ENCODE measurements around the gene IMPA2.

IMPA2 gene

DNA sequence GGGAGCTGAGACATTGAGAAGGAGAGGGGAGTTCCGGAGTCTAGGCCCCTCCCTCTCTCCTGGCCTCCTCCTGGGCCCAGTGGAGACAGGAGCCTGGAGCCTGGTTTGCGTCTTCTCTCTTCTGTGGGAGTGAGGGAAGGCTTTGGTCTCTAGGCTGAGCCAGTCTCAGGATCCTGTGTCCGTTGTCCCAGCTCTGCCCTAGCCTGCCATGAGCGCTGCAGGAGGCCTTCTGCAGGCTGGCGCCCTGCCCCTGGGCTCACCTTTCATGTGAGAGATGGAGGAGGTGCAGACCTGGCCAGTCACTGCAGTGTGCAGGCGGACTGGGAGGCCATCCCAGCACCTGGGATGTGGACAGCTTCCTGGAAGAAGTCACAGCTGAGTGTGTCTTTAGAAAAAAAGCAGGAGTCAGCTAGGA is 8.7 kb downstream of the IMPA2 start:
- in situ Hi-C loops (cut with MboI; ENCODE audit: low sequenced_read_pairs), result no loop called here

DNA sequence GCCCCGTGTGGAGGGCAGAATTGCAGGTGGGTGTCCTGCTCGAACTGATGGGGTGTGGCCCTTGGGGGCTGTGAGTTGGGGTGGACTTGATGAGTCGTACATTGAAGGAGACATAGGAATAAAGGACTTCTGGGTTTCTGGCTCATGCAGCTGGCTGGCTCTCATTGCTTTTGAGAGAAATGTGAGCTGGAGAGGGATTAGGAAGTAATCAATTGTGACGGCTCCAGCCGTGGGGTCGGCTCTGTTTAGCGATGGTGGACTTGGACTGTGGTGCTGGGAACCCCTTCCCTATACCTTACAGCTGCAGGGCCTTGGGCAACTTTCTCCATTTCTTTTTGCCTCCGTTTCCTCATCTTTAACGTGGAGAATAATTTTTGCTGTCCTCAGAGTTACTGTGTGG is 9.2 kb downstream of the IMPA2 start:
- in situ Hi-C loops (cut with MboI; ENCODE audit: low sequenced_read_pairs), result no loop called here

DNA sequence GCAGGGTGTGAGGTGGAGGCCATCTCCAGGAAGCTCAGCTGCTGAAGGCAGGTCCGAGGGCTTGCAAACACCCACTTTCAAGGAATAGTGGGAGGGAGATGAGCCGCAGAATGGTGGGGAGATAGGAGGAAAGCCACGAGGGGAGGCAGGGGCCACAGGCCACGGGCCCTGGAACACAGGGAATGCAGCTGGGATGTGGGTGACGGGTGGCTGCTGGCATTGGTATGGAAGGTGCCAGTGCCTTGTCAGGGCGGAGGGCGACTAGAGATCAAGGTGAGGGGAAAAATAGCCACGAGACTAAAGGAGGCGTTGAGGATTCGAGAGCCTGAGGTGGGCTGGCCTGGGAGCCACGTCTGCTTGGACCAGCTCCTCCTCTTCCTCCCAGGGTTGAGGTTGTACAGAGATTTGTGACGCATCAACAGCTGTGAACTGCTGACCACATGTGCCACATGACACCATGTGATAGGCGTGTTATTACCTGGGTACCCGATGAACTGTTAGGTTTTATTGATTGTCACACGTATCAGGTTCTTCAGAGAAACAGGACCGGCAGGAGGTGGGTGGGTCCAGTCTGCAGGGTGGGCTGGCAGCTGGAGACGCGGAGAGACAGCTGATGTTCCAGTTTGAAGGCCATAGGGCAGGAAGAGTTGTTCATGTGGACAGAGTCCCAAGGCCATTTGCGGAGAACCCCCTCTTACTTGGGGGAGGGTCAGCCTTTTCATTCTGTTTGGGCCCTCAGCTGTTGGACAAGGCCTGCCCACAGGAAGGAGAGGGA is 9.9 kb downstream of the IMPA2 start:
- in situ Hi-C loops (cut with MboI; ENCODE audit: low sequenced_read_pairs), result no loop called here

GRCh38 chr18:11992096-11992790 is 10.9 kb downstream of the IMPA2 start:
- in situ Hi-C loops (cut with MboI; ENCODE audit: low sequenced_read_pairs), result no loop called here

GRCh38 chr18:11993264-11993916 is 12.1 kb downstream of the IMPA2 start:
- in situ Hi-C loops (cut with MboI; ENCODE audit: low sequenced_read_pairs), result no loop called here

DNA sequence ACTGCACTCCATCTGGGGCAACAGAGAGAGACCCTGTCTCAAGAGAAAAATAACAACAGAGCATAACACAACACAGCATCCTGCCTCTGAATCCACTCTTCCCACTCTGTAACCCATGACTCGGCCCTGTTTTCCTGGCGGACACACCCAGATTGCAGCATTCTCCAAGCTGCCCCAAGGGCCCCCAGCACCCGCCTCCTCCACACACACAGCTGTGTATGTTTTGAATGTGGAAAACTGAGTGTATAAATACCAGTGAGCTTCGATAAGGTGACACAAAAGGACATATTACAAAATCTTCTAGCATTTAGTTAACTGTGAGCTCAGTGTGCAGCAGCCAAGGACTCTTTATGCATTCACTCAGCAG is 13.0 kb downstream of the IMPA2 start:
- in situ Hi-C loops (cut with MboI; ENCODE audit: low sequenced_read_pairs), result no loop called here

DNA sequence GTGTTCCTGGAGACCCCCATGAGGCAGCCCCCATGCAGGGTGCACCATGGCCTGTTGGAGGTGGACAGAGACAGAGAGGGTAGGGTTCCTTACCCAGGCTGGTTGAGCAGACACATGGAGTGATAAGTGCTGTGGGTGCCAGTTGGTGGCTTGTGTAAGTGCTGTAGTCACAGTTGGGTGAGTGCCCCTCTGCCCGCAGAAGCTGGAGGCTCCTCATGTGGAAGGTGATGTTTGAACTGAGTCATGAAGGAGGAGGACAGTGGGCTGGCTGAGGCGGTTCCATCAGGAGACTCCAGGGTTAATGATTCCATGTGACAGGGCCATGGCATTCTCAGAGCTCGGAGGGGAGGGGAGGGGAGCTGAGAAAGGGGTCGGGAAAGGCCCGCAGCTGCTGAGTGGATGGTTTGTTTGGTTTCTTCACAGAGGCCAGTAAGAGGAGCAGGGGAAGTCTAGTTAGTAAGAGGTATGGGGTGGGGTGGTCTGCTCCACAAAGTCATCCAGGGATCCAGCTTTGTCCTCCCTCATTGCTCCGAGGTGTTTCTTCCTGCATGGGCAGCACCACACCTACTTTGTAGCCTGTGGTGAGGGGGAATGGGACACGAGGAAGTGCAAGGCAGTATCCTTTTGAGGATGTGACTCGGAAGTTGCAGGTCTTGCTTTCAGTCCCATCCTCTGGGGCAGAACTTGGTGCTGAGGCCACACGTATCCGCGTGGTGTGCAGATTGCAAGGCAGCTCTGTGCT is 13.6 kb downstream of the IMPA2 start:
- in situ Hi-C loops (cut with MboI; ENCODE audit: low sequenced_read_pairs), result no loop called here

DNA sequence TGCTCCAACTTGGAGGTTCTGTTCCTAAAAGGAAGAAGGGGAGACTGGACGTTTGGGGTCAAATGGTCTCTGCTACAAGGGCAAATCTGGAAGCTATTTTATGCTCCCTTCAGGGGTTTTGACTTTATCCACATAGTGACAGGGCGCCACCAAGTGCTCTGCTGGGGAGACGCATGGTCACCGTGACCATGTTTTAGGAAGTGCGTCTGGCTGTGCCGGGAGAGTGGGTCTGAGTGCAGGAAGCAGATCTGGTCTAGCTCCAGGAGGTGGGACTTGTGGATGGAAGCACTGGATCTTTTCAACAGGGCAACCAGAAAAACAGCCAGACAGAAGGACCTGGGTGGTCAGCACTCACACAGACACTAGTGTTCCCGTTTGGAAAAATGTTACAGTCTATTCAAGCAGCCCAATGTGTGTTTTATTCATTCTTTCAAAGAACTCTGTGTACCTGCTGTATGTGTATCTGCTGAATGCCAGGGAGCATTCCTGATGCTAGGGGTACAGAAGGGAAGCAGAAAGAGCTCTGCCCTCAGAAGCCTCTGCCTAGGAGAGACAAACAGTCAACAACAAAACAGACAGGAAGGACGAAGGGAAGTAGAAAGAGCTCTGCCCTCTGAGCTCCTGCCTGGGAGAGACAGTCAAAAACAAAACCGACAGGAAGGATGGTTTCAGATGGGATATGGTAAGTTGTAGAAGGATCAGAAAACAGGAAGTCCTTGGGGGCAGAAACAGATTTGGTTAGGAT is 14.3 kb downstream of the IMPA2 start:
- in situ Hi-C loops (cut with MboI; ENCODE audit: low sequenced_read_pairs), result no loop called here

GRCh38 chr18:11996190-11996754 is 15.0 kb downstream of the IMPA2 start:
- in situ Hi-C loops (cut with MboI; ENCODE audit: low sequenced_read_pairs), result no loop called here

DNA sequence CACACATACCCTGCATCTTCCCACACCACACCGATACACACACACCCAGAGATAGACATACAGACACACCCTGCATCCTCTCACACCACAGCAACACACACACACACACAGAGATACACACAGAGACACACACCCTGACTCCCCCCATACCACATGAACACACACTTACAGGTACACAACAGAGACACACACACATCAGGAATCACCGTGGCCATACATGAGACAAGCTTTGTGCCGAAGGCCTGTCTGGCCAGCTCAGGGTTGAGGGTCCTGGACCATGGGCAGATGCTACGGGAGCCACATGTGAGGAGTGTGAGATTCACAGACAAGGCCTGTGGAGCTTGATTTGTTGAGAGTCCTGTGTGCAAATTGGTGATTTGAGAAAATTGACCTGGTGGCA is 15.6 kb downstream of the IMPA2 start:
- in situ Hi-C loops (cut with MboI; ENCODE audit: low sequenced_read_pairs), result no loop called here

DNA sequence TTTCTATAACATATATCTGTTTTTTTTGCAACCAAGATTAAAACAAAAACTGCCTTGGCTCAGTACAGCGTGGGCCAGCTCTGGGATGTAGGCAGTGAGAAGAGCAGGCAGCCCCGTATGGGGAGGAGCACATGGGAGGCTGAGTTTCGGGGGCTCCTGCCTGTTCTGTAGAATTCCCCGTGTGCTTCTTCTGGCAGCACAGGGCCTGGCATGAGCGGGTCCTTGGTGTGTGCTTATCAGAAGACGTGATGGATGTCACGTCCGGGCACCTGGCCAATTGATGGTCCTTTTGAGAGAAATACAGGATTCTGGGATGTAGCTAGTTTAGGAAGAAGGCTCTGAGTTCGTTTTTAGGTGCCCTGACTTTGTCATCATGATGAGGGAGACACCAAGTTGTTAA is 16.2 kb downstream of the IMPA2 start:
- in situ Hi-C loops (cut with MboI; ENCODE audit: low sequenced_read_pairs), result no loop called here

- in situ Hi-C loops (cut with MboI; ENCODE audit: low sequenced_read_pairs), result no loop called here
Observed at GRCh38 chr18:11998193-11998592, 16.9 kb downstream of the IMPA2 start.

DNA sequence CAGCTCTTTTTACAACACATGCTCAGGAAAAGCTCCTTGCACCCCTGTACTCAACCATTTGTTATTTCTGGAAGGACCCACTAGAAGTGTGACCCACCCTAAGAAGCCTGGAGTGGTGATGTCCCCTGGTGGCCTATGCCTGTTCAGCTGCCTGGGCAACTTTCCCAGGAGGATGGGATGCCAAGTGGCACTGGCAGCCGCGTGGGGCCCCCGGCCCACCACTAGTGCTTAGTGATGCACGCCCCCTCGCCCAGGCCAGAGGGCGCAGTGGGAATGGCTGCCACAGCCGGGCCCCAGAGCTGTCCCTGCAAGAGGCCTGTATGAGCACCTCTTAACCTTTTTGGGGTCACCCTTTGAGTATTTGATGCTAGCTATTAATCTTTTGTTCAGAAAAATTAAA is 18.1 kb downstream of the IMPA2 start:
- in situ Hi-C loops (cut with MboI; ENCODE audit: low sequenced_read_pairs), result no loop called here

DNA sequence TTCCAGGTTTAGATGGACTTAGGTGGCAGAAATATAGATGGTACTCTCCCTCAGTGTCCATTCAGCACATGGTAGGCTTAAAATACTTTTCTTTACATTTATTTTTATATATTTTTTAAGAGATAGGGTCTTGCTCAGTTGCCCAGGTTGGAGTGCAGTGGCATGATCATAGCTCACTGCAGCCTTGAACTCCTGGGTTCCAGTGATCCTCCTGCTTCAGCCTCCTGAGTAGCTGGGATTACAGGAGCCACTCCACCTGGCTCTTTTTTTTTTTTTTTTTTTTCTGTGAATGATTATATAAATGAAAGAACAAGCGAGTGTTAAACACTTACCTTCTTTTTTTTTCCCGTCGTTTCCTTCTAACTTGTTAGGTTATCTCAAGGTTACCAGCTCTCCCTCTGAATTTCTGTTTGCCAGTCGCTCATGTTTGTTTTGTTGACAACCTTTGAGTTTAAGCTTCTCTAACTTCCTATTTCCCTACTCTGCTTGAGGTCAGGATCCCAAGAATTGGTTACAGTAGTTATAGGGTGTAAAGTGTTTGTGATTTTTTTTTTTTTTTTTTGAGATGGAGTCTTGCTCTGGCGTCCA is 18.9 kb downstream of the IMPA2 start:
- in situ Hi-C loops (cut with MboI; ENCODE audit: low sequenced_read_pairs), result no loop called here

DNA sequence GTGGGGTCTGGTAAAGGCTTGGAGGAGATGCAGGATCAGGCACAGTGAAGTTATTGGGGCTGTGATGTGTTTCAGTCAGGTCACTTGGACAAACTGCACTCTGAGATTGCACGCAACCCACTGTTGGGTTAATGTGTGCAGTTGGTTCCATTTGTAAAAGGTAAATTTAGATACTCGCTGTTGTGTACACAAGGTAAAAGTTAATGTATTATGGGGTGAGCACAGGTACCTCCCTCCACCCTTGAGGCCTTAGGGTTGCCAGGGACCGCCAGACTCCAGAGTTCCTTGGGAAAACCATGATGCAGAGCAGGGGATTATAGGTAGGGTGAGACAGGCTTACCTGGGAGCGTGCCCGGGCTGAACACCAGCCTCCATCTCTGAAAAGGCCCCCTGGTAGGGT is 20.1 kb downstream of the IMPA2 start:
- in situ Hi-C loops (cut with MboI; ENCODE audit: low sequenced_read_pairs), result no loop called here

DNA sequence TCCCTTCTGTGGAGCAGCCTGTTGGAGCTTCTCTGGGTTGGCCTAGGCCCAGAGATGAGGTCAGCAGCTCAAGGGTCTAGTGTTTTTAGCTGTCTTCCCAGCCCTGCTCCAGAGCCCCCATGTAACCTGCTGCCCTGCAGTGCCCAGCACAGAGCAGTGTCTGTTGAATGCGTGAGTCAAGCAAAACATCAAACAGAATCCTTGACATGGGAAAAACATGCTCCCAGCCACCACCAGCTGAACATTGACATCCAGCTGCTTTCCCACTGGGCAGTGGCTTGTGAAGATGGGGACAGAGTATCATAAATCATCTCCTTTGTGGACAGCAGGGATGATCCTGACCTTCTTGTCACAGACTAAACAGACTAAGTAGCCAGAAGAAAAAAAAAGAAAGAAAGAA is 22.6 kb downstream of the IMPA2 start:
- in situ Hi-C loops (cut with MboI; ENCODE audit: low sequenced_read_pairs), result no loop called here

DNA sequence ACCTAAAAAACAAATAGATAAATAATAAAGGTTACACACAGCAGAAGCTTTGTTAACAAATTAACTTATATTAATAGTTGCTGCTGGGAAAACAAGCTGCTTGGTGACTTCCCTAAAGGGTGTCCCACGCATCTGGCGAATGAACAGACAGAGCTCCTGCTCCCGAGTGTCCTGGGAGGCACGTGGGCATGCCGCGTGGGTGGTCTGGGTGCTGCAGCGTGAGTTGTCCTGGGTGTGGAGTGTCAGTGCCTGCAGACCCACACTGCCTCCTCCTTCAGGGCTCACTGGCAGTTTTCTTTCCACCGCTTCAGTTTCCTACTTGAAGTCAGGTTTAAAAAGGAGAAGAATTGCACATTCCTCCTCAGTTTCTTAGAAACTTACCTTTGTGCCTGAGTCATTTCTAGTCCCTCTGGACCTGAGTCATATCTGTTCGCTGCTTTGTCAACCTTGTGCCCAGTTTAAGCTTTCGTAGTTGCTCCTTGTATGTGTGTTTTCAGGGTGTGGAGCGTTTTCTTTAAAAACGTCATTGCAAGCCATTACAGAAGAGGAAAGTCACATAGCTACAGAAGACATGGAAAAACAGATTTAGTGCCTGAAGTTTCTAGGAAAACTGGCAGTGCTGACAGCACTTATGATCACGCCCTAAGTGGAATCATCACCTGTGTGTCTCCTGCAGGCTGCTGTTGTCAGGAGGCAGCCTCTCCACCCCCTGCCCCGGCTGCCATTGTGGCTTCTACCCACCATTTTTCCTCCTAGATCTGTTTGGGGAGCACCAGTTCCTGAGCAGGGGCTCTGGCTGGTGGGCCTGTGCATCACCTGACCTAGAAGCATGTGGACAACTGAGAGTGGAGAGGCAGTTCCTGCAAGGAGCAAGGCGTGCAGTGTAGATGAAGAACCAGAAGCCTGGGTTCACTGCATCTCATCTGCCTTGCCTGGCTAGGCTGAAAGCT is 24.5 kb downstream of the IMPA2 start:
- in situ Hi-C loops (cut with MboI; ENCODE audit: low sequenced_read_pairs), result no loop called here

GRCh38 chr18:12006488-12006840 is 25.2 kb downstream of the IMPA2 start:
- in situ Hi-C loops (cut with MboI; ENCODE audit: low sequenced_read_pairs), result no loop called here

DNA sequence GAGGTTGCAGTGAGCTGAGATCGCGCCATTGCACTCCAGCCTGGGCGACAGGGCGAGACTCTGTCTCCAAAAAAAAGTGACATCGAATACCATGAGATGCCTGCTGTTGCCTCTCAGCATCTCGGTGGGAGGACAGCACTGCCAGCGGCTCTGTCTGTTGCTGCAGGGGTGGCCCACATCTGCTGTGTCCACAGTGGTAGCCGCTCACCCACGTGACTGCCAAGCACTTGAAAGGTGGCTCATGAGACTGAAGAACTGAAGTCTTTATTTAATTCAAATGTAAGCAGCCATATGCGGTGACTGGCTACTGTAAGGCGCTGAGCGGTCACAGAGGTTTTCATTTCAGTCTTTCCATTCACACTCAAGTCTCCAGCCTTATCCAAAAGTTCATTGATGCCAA is 25.8 kb downstream of the IMPA2 start:
- in situ Hi-C loops (cut with MboI; ENCODE audit: low sequenced_read_pairs), result no loop called here

Measured in hTERT RPE-1 (cell line).